SIG-M5 (cell line): ENCODE results near the gene RNF214.
"Not testable (repeated sequence)": the region's sequence is repeated elsewhere in the genome, so short reads cannot be mapped to it uniquely, and the experiment has no call there.

ENCODE experiments used
- DNase-seq: peaks from one replicate; lab custom pipeline; 2025; lab: John Stamatoyannopoulos, UW

The RNF214 gene

DNA sequence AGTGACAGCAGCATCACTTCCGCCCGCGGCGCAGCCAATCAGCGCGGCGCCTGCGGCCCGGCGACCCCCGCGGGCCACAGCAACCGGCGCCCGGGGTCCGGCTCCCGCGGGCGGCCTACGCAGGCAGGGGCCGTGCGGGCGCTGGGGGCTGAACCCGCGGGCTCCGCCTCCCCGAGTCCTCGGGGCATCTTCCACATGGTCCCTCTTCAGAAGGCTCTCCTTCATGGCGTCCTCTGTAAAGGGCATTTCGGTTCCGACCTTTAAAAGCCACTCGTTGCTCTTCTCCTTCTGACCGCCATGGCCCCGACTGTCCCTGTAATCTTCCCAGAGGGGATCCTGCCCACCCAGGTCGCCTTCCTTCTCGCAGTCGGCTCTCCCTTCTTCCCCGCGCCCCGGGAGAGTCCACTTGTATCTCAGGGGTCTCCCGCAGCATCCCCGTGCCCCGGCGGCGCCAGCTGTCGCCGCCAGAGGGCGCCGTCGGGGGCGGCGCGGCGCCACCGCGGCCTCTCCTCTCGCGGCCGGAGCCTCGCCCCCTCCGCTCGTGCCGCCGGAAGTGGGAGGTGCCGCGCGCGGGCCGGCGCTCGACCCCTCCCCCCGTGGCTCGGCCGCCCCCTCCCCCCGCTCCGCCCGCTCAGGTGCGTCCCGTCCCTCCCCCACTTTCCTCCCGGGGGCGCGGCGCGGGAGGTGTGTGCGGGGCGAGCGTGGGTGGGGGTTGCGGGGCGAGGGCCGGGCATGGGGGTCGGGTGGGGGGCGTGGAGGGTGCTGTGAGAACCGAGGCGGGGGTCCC lies at the start of gene RNF214:
Gene RNF214, plus strand, starts transcription at position 580 of the 787 bp plus-strand sequence. CDS start 1,602 bp downstream, outside the sequence.
- no peak for DNase-seq

GRCh38 chr11:117183178-117183577 lies 49.3 kb upstream of the RNF214 start:
- DNase-seq: not testable (repeated sequence)

DNA sequence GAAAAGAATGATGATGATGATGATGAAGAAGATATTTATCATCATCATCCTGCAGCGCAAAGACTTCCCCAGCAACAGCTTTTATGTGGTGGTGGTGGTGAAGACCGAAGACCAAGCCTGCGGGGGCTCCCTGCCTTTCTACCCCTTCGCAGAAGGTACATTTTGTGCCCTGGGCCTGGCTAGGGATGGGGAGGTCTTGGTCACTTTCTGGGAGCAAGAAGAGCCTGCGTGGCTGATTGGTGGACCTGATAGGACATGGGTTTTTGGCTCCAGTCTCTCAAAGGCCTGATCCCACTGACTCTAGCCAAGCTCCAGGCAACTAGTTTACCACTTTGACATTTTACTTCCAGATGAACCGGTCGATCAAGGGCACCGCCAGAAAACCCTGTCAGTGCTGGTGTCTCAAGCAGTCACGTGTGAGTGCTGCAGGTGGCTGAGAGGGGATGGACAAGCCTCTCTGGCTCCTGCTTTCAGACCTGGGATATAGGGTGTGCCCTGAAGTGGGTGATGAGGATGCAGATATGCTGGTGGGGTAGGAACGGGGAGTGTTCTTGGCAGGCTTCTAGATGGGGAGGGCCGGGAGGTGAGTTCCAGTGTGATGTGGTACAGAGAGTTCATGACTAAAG lies 48.6 kb upstream of the RNF214 start:
- DNase-seq: no peak

DNA sequence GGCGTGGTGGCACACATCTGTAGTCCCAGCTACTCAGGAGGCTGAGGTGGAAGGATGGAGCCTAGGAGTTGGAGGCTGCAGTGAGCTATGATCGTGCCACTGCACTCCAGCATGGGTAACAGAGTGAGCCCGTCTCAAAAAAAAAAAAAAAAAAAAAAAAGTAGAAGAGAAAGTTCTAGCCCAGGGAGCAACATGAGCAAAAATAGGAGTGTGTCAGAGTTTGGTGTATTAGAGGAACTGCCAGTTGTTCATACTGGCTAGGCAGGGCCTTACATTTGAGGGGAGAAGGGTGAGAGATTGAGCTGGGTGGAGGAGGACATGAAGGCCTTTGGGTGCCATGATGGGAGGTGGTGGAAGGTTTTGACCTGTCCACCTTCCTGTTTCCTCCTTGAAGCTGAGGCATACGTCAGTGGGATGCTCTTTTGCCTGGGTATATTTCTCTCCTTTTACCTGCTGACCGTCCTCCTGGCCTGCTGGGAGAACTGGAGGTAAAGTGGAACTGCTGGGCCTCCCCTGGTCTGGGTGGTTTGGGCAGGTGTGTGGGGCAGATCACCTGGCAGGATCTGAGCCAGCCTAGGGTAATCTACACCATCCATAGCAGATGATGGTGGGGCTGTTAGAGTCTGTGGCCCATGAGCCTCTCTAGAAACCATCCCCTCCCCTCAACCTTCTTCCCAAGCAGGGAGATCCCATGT lies 46.6 kb upstream of the RNF214 start:
- DNase-seq: peak; percentile 1

GRCh38 chr11:117186431-117186761 lies 46.1 kb upstream of the RNF214 start:
- no peak for DNase-seq

GRCh38 chr11:117187007-117187406 lies 45.5 kb upstream of the RNF214 start:
- no peak for DNase-seq

- DNase-seq: no peak
These were observed 45.1 kb upstream of the RNF214 start for GRCh38 chr11:117187428-117187798.

DNA sequence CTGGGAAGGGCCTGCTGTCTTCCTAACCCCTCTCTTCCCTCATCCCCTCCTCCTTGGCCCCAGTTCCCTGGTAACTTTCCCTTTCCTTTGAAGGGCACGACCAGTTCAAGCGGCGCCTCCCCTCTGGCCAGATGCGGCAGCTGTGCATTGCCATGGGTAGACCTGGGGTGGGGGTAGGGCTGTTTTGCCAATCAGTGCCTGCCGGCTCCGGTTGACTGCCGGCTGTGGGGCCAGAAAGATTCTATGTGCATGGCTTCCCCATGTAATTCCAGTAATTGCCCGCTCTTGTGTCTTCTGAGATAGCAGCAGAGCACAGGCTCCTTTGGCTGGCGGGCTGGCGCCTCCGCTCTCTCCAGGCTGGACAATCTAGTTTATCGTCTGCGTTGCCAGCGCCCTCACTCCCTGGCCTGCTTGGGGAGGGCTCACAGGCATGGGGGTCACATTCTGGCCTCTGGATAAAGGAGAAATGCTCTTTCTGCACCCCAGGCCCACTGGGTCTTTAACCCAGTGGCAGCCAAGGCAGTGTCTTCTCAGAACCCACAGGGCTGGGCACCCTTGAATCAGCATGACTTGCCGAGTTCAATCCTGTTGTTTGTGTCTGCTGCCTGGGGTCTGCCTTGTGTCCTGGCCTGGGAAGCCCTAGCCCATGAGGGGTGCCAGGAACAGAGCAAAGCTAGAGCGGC lies 44.5 kb upstream of the RNF214 start:
- DNase-seq: no peak

GRCh38 chr11:117188620-117189081 lies 43.8 kb upstream of the RNF214 start:
- no peak for DNase-seq

DNA sequence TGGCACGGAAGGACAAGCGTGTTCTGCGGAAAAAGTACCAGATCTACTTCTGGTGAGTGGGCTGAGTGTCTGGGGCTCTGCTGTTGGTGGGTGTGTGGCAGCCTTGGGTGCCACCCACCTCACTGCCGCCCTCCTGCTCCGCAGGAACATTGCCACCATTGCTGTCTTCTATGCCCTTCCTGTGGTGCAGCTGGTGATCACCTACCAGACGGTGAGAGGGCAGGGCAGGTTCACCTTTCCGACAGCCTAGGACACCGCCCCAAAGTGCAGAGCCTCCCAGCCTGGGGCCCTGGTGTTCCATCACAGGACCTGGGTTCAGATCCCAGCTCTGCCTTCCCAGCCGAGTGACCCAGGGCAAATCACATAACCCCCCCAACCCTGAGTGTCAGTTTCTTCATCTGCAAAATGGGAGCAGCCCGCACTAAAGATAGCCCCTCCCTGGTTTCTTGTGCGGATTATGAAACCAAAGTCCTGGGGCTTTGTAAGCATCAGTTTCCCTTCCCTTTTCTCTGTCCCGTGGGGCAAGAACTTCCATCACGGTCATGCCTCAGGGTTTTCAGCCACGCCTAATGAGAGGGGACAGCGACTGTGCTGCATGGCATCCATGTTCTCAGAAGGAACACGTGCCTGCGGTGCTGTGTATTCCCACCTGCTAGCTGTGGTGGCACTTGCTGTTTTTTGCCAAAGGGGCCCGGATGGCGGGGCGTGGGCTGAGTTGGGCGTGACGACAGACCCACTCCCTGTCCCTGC lies 43.1 kb upstream of the RNF214 start:
- peak; percentile 25 for DNase-seq

DNA sequence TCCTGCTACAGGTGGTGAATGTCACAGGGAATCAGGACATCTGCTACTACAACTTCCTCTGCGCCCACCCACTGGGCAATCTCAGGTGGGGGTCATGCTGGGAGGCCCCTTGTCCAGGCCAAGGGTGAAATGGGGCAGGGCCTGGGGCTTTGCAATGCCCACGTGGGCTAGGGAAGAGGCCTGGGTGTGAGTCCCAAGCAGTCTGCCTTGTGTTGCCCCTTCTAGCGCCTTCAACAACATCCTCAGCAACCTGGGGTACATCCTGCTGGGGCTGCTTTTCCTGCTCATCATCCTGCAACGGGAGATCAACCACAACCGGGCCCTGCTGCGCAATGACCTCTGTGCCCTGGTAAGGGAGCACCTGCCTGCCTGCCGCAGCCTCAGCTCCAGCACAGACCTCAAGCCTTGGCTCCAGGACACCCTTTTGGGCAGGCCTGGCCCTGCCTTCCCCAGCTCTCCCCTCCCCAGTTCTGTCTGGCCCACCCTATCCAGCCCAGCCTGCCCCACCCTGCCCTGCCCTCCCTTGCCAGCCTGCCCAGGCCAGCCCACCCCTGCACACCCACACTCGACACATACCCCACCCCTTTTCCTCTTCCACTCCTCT lies 42.4 kb upstream of the RNF214 start:
- no peak for DNase-seq

- DNase-seq: no peak
These were observed 40.6 kb upstream of the RNF214 start for GRCh38 chr11:117191680-117192400.

- DNase-seq: no peak
These were observed 40.0 kb upstream of the RNF214 start for GRCh38 chr11:117192401-117192875.

- DNase-seq: no peak
These were observed 39.1 kb upstream of the RNF214 start for GRCh38 chr11:117193130-117194020.

- DNase-seq: no peak
These were observed 38.2 kb upstream of the RNF214 start for GRCh38 chr11:117194267-117194666.

DNA sequence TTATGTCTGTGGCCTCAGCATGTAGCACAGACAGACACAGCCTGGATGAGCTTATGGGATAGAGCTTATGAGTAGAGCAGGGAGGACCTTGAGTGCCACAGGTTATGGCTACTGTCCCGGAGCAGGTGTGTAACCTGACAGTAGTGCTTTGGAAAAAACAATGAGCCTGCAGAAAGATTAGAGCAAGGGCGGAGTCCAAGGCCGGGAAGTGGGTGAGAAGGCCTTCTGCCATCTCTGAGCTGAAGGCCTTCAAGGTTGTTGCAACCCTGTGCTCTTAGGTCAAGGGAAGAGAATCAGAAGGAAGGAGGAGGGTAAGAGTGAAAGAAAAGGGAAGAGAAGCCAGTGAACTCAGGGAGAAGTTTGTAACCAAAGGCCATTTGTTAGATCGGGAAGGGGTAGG lies 37.2 kb upstream of the RNF214 start:
- no peak for DNase-seq

GRCh38 chr11:117195761-117196160 lies 36.7 kb upstream of the RNF214 start:
- DNase-seq: no peak

DNA sequence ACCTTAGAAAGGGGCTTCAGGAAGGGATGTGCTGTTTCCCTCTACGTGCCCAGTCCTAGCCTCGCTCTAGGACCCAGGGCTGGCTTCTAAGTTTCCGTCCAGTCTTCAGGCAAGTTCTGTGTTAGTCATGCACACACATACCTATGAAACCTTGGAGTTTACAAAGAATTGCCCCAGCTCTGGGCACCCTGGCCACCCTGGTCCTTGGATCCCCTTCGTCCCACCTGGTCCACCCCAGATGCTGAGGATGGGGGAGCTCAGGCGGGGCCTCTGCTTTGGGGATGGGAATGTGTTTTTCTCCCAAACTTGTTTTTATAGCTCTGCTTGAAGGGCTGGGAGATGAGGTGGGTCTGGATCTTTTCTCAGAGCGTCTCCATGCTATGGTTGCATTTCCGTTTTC lies 35.5 kb upstream of the RNF214 start:
- no peak for DNase-seq
